ENCODE data around the gene GUCY2C.
A peak's percentile ranks its signal among the peaks of the same experiment; 100 is the strongest.
"Not testable (repeated sequence)": the region's sequence is repeated elsewhere in the genome, so short reads cannot be mapped to it uniquely, and the experiment has no call there.

GUCY2C gene

DNA sequence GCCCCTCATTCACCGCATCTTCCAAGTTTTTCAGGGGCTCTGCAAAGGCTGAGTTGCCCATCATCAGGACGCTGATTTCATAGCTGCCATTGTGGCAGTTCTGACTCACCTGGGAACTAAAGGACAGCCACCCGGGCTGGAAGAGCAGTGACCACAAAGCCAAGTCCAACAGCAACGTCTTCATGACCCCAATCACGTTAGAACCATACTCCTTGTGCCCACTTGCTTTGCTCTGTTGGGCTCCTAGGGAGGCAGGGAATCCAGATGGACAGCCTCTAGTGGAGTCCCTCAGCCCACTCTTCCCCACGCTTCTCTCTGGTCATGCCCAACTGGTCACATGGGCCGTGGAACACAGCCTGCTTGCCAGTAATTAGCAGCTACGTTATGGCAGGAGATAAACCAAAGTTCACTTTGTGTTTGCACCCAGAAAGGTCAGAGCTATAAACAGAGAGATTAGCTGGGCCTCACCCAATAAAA, at the start of gene GUCY2C:
GUCY2C (minus strand) TSS at position 335 of the 477 bp plus-strand sequence; CDS start at position 184, 151 bp downstream.
- no peak for DNase-seq (ENCODE audit: low spot score)

DNA sequence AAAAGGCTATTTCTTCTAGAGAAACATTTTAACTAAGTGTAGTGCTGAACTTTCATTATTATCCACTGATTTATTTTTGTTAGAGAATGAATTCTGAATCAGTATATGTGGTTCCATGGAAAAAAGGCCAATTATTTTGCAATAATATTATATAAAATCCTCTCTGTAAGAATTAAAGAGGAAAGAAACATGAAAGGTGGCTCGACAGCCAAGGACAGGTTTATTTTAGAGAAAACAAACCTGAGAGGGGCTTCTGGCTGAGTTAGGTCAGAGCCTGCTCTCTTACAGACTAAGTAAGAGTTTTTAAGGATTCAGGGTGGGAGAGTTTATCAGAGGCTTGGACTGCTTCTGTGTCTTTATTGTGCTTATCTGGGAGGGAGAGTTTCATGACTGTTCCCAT, 46.7 kb upstream of the GUCY2C start:
- DNase-seq (ENCODE audit: low spot score): no peak

DNA sequence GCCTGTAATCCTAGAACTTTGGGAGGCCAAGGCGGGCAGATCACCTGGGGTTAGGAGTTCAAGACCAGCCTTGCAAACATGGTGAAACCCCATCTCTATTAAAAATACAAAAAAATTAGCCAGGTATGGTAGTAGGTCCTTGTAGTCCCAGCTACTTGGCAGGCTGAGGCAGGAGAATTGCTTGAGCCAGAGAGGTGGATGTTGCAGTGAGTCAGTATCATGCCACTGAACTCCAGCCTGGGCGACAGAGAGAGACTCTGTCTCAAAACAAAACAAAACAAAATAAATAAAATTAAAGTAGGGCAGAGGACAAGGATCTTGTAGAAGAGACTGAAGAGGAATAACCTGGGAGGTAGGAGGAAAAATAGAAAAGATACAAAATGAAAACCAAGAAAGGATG, 45.5 kb upstream of the GUCY2C start:
- no peak for DNase-seq (ENCODE audit: low spot score)

DNA sequence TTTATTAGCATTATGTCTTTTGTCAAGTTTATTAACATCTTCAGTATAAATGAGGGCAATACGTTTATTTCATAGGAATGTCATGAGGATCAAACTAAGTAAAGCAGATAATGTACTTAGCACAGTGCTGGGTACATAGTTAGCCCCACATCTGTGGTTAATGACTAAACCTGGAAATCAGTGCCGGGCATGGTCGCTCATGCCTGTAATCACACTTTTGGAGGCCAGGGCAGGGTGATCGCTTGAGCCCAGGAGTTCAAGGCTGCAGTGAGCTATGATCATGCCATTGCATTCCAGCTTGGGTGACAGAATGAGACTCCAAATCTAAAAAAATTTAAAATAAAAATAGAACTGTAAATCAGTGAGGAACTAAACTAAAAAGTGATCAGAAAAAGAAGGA, 44.8 kb upstream of the GUCY2C start:
- DNase-seq (ENCODE audit: low spot score): no peak

DNA sequence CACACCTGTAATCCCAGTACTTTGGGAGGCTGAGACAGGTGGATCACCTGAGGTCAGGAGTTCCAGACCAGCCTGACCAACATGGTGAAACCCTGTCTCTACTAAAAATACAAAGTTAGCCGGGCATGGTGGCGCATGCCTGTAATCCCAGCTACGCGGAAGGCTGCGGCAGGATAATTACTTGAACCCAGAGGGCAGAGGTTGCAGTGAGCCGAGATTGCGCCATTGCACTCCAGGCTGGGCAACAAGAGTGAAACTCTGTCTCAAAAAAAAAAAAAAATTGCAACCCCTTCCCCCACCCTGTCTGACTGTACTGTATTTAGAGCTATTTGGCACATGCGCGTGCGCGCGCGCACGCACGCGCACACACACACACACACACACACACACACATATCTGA, 40.0 kb upstream of the GUCY2C start:
- not testable (repeated sequence) for DNase-seq (ENCODE audit: low spot score)

DNA sequence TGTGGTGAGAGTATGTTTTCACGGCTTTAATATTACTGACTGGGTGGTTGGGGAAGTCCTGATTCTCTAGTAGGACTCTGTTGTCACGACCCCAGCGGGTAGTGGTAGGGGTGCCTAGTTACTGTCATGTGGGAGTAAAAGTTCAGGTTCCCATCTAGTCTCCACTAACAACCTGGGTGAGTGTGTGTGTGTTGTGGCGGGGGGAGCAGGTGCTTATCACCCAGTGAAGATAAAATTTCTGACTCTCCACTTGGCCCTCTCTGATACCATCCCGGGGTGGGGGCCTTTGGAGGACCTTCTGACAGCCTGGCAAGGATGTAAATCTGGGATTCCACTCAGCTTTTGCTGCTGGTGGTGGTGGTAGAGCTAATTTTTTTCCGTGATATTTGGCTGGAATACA, 35.4 kb upstream of the GUCY2C start:
- DNase-seq (ENCODE audit: low spot score): no peak

DNA sequence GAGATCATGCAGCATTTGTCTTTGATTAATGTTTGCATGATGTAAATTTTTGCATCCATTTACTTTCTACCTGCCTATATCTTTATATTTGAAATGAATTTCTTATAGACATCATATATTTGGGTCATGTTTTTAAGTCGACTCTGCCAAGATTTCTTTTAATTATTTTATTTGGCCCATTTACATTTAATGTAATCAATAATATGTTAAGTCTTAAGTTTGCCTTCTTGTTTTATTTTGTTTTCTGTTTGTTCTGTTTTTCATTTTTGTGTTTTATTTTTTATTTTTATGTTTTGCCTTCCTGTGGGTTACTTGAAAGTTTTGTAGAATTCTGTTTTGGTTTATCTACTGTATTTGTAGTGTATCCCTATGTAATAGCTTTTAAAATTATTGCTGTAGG, 33.2 kb upstream of the GUCY2C start:
- DNase-seq (ENCODE audit: low spot score): no peak

DNA sequence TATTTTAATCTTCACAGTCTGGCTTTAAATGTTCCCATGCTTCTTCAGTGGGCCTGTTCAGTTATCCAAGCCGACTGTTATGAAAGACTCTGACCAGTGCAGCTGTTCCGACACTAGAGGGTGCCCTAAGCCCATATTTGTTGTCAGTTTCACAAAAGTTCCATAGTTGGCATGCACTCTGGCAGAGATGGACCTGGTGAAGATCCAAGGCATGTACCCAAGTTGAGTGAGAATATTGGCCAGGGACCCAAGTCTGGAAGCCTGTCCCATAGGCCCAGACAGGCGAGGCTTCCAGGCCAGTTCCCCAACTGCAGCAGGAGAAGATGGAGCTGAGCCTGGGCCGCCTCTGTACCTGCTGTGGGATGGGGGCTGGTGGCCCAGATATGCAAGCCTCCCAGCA, 27.4 kb upstream of the GUCY2C start:
- peak; percentile 49 for DNase-seq (ENCODE audit: low spot score)

DNA sequence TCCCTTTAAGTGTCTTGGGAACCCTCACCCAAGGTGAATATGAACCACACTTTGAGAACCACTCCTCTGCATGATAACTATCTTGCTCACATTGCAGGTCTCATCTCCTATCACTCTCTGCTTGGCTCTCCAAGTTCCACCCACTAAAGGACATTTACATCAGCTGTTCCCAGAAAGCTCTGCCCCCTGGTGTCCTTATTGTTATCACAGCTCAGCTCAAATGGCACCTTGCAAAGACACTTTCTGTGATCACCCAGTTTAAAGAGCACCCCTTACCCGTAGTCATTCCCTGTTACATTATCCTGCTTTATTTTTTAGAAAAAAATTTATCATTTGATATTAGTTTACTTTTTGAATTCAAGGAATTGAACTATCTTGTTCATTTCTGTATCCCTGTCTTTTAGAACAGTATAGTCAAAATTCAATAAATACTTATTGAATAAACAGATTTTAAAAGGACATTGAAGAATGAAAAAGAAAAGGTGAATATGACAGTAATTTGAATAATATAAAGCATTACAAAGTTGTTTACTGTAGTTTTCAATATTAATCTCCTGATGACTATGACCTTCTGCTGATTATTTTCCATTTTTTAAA, 20.5 kb upstream of the GUCY2C start:
- DNase-seq (ENCODE audit: low spot score): peak; percentile 34

DNA sequence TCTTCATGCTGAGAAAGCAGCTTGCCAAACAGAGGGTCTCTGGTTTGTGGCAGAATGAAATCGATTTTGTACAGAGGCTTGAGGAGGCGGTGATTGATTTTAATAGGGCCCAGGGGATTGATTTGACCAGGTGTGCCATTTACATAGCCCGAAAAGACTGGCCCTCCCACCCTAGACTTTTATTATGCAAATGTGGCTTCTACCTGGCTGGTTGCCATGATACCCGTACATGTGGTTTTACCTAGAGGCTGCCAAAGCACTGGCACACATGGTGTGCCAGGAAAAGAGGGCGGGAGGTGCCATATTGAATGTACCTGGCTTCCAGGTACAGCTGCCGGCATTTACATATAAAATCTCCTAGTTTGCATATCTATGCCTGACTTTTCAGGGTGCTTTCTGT, 18.0 kb upstream of the GUCY2C start:
- no peak for DNase-seq (ENCODE audit: low spot score)

DNA sequence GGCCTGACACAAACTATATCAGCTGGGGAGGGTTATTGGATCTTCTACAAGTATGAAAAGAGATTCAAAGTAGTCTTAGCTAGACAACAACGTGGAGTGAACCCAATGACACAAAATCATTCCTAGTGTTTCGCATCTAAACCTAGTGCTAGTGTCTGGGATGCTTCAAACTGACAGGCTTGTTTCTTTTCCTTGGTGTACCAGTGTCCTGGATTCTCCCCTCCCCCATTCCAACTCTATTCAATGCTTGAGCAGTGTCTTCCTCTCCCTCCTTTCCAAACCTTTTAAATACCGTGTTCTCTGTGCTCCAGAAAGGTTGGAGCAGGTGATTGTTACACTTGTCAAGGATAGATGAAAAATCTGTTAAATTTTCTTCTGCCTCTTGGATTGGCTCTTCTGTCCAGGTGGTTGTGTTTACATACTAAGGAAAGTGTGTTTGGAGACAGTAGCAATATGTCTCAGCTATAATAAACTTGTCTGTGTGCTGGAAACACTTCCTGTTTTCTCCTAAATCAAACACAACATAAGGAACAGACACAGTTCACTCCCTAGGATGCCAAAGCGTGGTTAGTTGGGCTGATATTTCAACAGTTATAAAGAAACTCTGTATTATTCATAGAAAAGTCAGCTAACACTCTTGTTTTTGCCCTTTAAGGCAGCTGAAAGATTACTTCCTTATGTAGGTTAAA, 14.4 kb upstream of the GUCY2C start:
- DNase-seq (ENCODE audit: low spot score): no peak

DNA sequence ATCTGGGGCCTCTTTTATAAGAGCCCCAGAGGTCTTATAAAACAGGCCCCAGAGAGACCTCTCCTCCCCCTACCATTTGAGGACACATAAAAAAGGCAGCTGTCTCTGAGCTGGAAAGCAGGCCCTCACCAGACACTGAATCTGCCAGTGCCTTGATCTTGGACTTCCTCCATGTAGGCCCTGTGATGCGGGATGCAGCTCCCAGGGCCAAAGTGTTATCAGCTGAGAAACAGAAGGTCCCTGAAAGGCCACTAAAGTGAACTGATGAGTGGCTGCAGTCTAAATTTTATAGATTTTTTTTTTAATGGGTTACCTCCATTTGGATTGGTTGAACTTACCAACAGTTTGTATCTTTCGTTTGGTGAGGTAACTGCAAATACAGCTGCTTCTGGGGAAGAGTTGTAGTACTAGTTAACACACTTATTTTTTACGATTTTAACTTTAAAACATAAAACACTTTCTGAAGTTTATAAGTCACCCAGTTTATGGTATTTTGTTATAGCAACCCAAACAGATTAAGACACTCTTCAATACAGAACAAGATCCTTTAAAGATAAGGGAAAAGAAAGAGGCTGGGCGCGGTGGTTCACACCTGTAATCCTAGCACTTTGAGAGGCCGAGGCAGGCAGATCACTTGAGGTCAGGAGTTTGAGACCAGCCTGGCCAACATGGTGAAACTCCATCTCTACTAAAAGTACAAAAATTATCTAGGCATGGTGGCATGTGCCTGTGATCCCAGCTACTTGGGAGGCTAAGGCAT, 5.6 kb upstream of the GUCY2C start:
- no peak for DNase-seq (ENCODE audit: low spot score)

DNA sequence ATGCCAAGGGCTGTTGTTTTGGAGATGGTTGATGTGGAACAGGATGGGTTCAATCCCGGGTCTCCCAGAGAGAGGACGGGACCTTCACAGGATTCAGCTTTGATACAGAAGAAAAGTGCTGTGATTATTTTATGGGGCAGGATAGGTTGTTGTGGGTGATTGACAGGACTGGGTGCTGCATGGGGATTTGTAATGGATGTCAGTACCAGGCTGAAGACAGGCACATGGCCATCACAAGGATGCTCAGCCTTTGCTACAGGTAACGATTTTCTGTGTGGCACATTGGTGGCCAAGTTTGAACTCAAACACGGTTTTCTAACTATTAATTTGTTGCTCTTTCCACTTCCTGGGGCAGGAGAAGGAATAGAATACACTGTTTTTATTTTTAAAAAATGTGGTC, 4.5 kb upstream of the GUCY2C start:
- no peak for DNase-seq (ENCODE audit: low spot score)

DNA sequence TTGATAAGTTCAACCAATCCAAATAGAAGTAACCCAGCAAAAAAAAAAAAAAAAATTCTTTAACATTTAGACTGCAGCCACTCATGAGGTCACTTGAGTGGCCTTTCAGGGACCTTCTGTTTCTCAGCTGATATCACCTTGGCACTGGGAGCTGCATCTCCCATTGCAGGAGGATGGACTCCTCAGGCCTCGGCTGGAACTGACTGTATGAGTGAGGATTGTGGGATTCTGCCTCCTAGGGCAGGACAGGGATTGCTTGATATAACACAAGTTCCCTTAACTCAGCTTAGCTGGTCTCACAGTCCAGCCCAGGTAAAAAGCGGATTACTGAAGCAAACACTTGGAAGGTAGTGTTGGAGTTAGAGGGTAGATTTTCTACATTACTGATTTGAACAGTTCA, 3.5 kb upstream of the GUCY2C start:
- no peak for DNase-seq (ENCODE audit: low spot score)

DNA sequence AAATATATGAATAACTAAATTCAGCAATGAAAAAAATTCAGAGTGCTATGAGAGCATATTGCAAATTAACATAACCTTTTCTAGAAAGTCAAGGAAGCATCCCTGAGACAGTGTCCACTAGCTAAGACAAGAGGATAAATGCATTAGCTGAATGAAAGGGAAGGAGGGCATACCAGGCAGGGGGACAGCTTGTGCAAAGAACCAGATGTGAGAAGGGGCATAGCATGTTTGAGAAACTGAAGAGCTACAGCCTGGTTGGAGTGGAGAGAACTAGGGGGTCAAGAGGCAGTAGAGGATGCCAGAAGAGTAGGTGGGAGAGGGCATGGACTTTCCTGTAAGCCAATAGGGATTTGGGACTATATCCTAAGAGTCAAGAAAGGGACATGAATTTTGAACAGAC, 2.2 kb upstream of the GUCY2C start:
- DNase-seq (ENCODE audit: low spot score): no peak

DNA sequence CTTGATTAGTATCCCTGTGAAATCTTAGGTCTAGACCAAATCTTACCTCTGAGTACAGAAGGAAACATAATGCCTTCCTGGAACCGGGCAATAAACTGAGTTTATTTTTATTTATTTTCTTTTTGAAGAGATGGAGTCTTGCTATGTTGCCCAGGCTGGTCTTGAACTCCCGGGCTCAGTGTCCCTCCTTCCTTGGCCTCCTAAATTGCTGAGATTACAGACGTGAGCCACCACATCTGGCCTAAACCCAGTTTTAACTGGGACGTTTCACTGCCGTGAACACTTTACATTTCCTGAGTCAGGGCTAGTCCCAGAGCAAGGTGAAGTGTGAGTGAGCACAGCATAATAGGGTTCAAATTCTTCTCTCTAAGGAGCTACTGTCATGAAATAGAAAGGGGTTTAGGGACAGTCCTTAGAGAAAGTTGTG, 671 bp downstream of the GUCY2C start:
- no peak for DNase-seq (ENCODE audit: low spot score)

DNA sequence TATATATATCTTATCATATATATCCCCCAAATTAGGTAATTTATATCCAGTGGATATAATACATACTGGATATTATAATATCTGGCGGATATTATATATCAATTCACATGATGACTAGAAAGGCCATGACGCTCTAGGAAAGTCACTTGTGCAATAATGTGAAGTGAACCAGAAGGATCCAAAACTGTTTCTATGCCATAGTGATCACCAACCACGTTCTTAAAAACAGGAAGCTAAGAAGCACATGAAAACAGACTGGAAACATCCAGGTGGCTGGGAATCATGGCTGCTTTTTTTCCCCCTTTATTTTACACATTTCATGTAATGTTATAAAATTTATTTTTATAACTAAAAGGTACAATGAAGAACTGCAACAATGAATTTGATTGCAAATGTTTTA, 1.4 kb downstream of the GUCY2C start:
- DNase-seq (ENCODE audit: low spot score): no peak

DNA sequence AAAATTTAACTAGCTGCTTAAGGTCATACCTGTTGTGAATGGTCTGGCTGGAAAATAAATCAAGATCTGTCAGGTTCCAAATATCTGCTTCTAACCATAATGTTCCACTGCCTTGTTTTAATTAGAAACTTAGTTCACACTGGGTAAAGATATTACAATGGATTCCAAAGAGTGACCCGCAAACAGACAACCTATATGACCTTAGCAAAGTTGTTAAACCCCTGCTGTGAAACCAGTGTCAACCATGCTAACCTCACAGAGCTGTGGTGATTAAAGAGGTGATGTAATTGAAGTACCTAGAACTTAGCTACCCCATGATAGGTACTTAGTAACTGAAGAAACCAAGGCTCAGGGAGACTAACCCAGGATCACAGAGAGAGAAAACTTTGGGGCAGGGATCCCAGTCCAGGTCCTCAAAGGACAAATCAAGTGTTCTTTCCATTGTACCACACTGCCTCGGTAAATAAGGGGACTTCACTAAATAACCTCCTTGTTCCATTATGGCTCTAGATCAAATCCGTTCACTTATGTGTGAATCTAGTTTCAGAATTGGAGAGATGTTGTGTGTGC, 2.2 kb downstream of the GUCY2C start:
- no peak for DNase-seq (ENCODE audit: low spot score)

DNA sequence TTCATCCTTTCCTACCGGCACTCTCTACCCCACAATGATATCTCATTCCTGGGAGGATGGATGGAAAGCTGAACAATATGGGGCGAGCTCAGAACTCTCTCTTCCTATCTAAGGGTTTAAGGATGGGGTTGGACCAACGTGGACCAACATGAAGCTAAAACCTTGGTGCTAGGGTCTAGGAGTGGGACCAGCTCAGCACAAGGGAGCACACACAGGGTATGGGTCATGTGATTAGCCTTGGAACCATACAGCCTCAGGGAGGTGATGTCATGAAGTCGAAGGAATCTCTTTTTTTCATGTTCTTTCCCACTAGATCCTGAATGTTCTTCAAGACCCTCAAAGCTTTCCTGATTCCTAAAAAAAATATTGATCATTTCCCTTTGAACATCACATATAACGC, 3.3 kb downstream of the GUCY2C start:
- no peak for DNase-seq (ENCODE audit: low spot score)

DNA sequence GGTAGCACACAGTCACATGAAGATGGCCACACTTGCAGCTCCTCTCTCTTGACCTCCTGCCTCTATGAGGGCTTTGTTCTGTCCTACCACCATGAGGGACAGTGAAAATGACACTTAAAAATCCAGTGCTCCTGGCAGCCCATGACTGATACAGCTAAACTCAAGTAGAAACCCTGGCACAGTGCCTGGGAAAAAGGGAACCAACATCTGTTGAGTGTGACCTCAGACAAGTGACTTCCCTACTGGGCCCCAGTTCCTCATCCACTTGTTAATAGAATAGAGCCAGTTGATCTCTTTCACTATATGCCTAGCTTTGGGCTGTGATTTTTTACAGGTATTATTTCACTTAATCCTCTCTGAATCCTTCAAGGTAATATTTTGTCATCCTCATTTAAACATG, 4.8 kb downstream of the GUCY2C start:
- DNase-seq (ENCODE audit: low spot score): peak; percentile 81

DNA sequence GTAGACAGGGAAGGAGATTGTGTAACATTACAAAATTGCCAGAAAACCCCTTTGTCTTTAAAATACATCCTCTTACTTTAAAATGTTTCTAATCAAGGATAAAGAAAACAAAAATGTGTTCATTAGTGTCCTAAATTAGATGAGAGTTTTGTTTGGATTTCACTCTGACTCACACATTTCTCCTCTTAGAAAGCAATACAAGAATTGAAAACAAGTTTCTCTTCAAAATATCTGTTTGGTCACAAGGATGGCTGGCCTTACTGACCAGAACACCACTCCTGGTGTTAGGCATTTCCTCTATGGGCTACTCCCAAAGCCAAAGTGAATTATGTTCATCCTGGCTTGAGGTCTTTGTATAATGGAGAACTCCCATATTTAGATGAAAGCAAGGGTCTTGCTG, 6.4 kb downstream of the GUCY2C start:
- DNase-seq (ENCODE audit: low spot score): no peak

DNA sequence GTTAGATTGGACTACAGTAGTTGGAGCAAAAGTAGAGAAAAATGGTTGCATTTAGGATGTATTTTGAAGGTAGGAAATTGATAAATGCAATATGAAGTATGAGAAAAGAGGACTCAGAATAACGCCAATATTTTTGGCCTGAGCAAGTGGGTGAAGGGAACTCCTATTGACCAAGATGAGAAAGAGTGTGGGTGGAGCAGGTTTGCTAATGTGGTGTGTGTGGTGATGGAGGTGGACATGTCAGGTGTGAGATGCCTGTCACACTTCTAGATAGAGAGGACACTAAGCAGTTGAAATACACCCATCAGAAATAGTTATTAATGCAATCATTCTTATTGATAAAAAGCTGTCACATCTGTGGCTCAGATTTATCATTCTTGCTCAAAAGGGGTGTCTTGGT, 7.3 kb downstream of the GUCY2C start:
- no peak for DNase-seq (ENCODE audit: low spot score)

DNA sequence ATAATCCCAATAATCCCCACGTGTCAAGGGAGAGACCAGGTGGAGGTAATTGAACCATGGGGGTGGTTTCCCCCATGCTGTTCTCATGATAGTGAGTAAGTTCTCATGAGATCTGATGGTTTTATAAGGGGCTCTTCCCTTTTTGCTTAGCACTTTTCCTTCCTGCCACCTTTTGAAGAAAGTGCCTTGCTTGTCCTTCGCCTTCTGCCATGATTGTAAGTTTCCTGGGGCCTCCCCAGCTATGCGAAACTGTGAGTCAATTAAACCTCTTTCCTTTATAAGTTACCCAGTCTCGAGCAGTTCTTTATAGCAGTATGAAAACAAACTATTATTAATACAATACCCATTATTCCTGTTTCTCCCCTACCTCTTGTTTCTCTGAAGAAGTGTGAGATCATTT, 14.2 kb downstream of the GUCY2C start:
- DNase-seq (ENCODE audit: low spot score): not testable (repeated sequence)

Measured in pons (tissue), 1 donor.